ENCODE data around the gene SMIM24.

DNA sequence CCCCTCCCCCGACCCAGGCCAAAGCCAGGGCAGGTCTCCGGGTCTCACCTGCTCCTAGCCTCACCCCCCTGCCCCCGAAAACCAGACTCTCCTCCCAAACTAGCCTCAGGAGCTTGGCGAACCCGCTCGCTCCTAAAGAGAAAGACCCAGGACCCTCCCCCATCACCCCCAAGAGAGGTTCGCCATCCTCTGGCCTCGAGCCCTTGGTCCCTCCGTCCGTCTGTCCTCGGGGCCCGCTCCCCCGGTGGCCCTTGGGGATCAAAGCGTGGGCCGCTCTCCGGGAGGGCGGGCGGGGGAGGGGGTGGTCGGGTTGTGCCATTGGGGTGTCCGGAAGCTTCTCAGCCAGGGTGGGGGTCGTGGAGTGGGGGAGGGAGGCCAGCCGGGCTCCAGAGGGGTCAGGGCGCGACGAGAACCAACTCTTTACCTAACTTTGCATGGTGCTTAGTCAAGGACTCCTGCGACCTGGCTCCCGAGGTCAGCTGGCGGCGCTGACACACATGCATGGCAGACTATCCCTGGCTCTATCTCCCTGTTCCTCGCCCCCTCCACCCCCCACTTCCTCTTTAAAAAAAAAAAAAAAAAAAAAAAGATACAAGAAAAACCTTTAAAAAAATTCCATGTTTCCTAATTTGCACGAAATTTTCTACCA lies 15.6 kb downstream of the SMIM24 start:
- no peak for TF ChIP-seq POLR2A (IDR thresholded peaks at IDR 0.05; ENCODE audit: low read length)
- TF ChIP-seq GATA1 (IDR thresholded peaks at IDR 0.05; ENCODE audit: low read depth, low read length), result no peak

Measured in erythroblast (primary cell).